ENCODE results near the gene GHRHR.

- TF ChIP-seq CTCF (IDR thresholded peaks at IDR 0.05; ENCODE audit: low read length) (no peak), EZH2 (IDR thresholded peaks at IDR 0.05; ENCODE audit: borderline replicate concordance, low read length) (no peak)
These were observed 43.9 kb downstream of the GHRHR start for GRCh38 chr7:31007634-31008033.
